Choroid plexus epithelial cell (primary cell): ENCODE results near the gene RNF208.
A peak's percentile ranks its signal among the peaks of the same experiment; 100 is the strongest.

Experiments
- DNase-seq: peaks from one replicate; pipeline ENCODE4 v3.0.0-alpha.2; 2010; ENCODE audit warnings: low read depth
- H3K4me3 ChIP-seq: 2 replicates; pipeline ENCODE4 v1.5.1; 2011; ENCODE audit warnings: low read depth, mild to moderate bottlenecking, control low read depth, low read length, moderate library complexity
- TF ChIP-seq, protein P1 (sequence below): conservative IDR thresholded peaks from 2 replicates; pipeline ENCODE4 v1.5.1; 2011; ENCODE audit warnings: low read depth, mild to moderate bottlenecking, control low read depth, inconsistent platforms, low read length, moderate library complexity

The RNF208 gene

DNA sequence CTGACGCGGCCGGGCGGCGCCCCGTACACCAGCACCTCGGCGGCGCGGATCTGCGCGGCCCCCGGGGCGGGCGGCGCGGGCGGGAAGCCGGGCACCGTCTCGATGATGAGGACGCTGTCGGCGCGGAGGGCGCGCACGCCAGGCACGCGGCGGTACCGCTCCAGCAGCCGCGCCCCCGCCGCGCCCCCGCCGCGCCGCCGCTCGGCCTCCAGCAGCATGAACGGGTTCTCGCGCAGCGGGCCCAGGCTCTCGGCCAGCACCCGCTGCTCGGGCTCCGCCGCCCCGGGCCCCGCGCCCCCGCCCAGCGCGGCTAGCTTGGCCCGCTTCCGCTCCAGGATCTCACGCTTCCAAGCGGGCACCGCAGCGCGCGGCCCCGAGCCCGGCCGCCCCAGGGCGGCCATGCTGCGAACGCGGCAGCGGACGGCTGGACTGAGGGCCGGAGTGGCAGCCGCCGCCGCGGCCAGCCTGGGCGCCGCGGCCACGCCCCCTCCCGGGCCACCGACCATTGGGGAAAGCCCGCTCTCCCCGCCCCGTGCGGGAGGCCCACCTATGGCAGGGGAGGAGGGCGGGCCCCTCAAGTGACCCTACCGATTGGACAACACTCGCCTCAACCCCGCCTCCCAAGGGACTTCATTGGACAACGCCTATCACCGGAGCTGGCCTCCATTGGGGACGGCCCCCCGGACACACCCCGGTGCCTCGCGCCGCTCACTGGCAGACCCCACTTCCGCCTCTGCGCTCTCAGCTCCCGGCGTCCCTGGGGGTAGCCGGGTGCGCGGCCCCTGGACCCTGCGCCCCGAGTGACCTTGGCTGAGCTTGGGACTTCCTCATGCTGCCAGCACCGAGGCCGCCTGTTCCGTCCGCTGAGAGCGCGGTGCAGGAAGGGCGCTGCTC is 21.5 kb downstream of the RNF208 start, which contains the start of gene TPRN:
TPRN (minus strand) TSS at position 431 of the 894 bp plus-strand sequence; CDS start at position 401, 30 bp downstream.
- DNase-seq: peak; percentile 99
- TF ChIP-seq, protein P1, sequence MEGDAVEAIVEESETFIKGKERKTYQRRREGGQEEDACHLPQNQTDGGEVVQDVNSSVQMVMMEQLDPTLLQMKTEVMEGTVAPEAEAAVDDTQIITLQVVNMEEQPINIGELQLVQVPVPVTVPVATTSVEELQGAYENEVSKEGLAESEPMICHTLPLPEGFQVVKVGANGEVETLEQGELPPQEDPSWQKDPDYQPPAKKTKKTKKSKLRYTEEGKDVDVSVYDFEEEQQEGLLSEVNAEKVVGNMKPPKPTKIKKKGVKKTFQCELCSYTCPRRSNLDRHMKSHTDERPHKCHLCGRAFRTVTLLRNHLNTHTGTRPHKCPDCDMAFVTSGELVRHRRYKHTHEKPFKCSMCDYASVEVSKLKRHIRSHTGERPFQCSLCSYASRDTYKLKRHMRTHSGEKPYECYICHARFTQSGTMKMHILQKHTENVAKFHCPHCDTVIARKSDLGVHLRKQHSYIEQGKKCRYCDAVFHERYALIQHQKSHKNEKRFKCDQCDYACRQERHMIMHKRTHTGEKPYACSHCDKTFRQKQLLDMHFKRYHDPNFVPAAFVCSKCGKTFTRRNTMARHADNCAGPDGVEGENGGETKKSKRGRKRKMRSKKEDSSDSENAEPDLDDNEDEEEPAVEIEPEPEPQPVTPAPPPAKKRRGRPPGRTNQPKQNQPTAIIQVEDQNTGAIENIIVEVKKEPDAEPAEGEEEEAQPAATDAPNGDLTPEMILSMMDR: no peak
- H3K4me3 ChIP-seq: peak within 1 kb of the TSS; percentile 84

- peak overlapping the region; percentile 57 for H3K4me3 ChIP-seq
- DNase-seq: peak; percentile 54
- TF ChIP-seq, protein P1: no peak
Measured at GRCh38 chr9:137199411-137200121, 22.5 kb downstream of the RNF208 start.

DNA sequence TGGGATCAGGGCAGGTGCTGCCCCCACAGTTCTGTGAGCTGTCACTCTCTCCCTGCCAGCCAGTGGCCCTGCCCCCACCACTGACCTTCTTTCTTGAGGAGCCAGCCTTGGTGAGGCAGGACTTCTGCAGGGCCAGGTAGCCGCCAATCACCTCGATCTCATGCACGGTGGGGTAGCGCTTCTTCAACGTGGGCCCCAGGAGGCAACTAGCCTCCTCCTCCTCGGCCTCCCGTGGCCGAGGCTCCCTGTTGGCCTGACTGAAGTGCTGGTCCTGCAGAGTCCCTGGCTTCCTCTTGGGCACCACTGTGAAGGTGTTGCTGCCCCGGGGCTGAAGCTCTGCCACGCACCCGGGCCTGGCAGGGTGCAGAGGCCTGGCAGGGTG is 23.1 kb downstream of the RNF208 start:
- no peak for DNase-seq
- H3K4me3 ChIP-seq: peak overlapping the region; percentile 57
- TF ChIP-seq, protein P1: no peak

GRCh38 chr9:137198051-137198901 is 23.8 kb downstream of the RNF208 start:
- H3K4me3 ChIP-seq: no peak overlapping the region
- TF ChIP-seq, protein P1: no peak
- DNase-seq: no peak

GRCh38 chr9:137195525-137196220 is 26.4 kb downstream of the RNF208 start:
- TF ChIP-seq, protein P1: no peak
- no peak overlapping the region for H3K4me3 ChIP-seq
- DNase-seq: no peak

DNA sequence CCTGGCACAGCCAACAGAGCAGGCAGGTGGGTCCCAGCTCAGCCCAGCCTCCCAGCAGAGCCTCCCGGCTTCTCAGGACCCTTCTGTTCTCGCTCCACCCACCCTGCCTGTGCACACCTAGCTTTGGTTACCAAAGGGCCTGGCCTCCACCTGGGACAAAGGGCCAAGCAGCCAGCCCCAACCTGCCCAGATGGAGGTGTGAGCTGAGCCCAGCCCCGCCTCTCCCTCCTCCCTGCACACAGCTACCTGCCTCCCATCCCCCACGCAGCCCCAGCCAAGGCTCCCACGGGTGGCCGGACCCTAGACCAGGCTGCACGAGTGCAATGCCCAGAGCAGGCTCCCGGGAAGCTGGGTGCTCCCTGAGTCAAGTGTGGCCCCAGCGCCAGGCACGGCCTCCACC is 27.1 kb downstream of the RNF208 start:
- TF ChIP-seq, protein P1: no peak
- H3K4me3 ChIP-seq: no peak overlapping the region
- DNase-seq: no peak
